ENCODE measurements around the gene DCHS1.

The DCHS1 gene

DNA sequence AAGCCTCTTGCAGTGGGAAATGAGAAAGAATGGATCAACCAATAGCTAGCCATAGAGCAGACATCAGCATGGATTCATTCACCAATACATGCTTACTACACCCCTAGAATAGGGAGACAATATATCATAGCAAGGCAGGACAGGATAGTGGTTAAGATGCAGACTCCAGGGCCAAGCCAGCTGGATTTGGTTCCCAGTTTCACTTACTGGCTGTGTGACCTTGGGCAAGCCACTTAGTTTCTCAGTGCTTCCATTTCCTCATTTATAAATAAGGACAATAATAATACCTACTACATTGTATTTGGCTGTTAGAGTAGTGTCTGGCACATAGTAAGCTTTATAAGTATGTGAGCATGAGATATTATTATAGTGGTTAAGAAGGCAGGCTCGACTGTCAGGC lies 7.1 kb downstream of the DCHS1 start:
- Histone ChIP-seq H3K9me3 (ENCODE audit: control insufficient read depth, low read length) (no peaks in the 10 kb centered on the region), H3K4me3 (ENCODE audit: insufficient read depth, low read depth, low read length, poor library complexity, severe bottlenecking) (no peak overlapping the region), H3K4me1 (ENCODE audit: control insufficient read depth, insufficient read depth, low read length, poor library complexity, severe bottlenecking) (peaks cover 28% of the 10 kb centered on the region), H3K36me3 (ENCODE audit: control insufficient read depth, insufficient read depth, low read length) (no peaks in the 10 kb centered on the region), H3K27me3 (replicated peaks; ENCODE audit: control insufficient read depth, insufficient read depth, low read length, poor library complexity, severe bottlenecking) (no peaks in the 10 kb centered on the region), H3K27ac (ENCODE audit: insufficient read depth, low read length, poor library complexity, severe bottlenecking) (no peak overlapping the region)
- DNase-seq, result no peak

DNA sequence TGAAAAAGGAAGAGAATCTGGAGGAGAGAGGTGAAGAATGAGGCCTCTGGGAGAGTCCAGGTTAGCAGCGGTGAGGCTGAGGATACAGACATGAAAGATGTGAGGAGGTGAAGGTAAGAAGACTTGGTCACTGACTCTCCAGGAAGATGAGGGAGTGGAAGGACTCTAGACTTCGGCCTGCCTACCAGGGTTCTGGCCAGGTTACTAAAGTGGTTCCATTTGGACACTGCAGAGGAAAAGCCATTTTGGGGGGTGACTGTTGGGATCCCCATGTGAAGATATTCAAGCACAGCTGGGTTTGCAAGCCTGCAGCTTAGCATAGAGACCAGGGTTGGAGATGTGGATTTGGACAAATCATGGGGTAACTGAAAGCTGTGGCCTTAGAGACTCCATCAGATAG lies 7.8 kb downstream of the DCHS1 start:
- DNase-seq, result no peak
- Histone ChIP-seq H3K9me3 (ENCODE audit: control insufficient read depth, low read length) (no peaks in the 10 kb centered on the region), H3K4me3 (ENCODE audit: insufficient read depth, low read depth, low read length, poor library complexity, severe bottlenecking) (no peak overlapping the region), H3K27ac (ENCODE audit: insufficient read depth, low read length, poor library complexity, severe bottlenecking) (peak overlapping the region; percentile 60), H3K27me3 (replicated peaks; ENCODE audit: control insufficient read depth, insufficient read depth, low read length, poor library complexity, severe bottlenecking) (no peaks in the 10 kb centered on the region), H3K4me1 (ENCODE audit: control insufficient read depth, insufficient read depth, low read length, poor library complexity, severe bottlenecking) (peaks cover 28% of the 10 kb centered on the region), H3K36me3 (ENCODE audit: control insufficient read depth, insufficient read depth, low read length) (no peaks in the 10 kb centered on the region)

DNA sequence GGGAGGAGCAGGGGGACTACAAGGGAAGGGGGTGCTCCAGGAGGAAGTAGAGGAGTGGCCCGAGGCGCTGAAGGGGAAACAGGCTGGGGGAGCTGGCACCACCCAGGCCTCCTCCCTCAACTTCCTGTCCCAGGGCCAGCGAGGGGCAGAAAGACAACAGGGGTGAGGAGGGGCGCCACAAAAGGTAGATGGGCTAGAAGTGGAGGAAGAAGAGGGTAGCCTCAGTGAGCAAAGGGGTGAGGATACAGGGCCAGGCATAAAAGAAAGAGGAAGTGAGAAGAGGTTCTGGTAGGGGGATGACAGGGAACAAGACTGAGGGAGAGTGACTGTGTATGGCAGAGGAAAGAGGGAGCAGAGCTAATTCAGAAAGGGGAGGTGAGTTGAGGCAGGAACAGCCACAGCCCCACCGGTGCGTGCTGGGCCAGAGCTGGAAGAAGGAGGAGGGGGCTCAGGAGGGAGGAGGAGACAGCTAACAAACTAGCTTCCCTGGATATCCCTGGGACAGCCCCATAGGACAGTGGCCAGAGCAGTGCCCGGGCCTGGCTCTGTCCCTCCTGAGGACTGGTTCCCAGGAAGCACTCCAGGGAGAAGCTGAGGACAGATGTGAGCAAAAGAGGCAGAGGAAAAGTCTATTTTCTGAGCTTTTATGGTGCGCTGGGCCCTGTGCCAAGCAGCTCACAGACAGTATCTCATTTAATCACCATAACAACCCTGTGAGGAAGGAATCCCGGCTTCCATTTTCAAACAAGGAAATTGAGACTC lies 8.5 kb downstream of the DCHS1 start:
- no peak for DNase-seq
- peak overlapping the region; percentile 60 for H3K27ac ChIP-seq (ENCODE audit: insufficient read depth, low read length, poor library complexity, severe bottlenecking)
- H3K27me3 ChIP-seq (replicated peaks; ENCODE audit: control insufficient read depth, insufficient read depth, low read length, poor library complexity, severe bottlenecking), result no peaks in the 10 kb centered on the region
- H3K36me3 ChIP-seq (ENCODE audit: control insufficient read depth, insufficient read depth, low read length), result no peaks in the 10 kb centered on the region
- H3K9me3 ChIP-seq (ENCODE audit: control insufficient read depth, low read length), result no peaks in the 10 kb centered on the region
- peak overlapping the region; percentile 7 for H3K4me3 ChIP-seq (ENCODE audit: insufficient read depth, low read depth, low read length, poor library complexity, severe bottlenecking)
- H3K4me1 ChIP-seq (ENCODE audit: control insufficient read depth, insufficient read depth, low read length, poor library complexity, severe bottlenecking), result peaks cover 28% of the 10 kb centered on the region

DNA sequence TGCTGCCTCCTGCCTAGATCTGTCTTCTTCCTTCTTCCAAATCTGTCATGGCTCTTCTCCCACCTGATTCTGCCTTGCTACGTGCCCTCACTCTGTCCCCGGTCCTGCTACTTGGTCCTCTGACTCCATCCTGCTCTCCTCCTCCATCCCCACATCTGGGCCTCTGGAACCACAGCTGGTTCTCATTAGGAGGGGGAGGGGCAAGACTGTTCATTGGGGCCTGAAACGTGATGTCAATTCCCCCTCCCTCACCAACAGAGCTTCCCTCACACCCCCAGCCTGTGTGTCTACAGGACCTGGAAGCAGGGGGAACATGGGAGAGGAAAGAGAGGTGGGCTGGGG lies 9.1 kb downstream of the DCHS1 start:
- peak overlapping the region; percentile 7 for H3K4me3 ChIP-seq (ENCODE audit: insufficient read depth, low read depth, low read length, poor library complexity, severe bottlenecking)
- no peaks in the 10 kb centered on the region for H3K27me3 ChIP-seq (replicated peaks; ENCODE audit: control insufficient read depth, insufficient read depth, low read length, poor library complexity, severe bottlenecking)
- H3K4me1 ChIP-seq (ENCODE audit: control insufficient read depth, insufficient read depth, low read length, poor library complexity, severe bottlenecking), result peaks cover 28% of the 10 kb centered on the region
- peak overlapping the region; percentile 60 for H3K27ac ChIP-seq (ENCODE audit: insufficient read depth, low read length, poor library complexity, severe bottlenecking)
- no peaks in the 10 kb centered on the region for H3K9me3 ChIP-seq (ENCODE audit: control insufficient read depth, low read length)
- no peak for DNase-seq
- H3K36me3 ChIP-seq (ENCODE audit: control insufficient read depth, insufficient read depth, low read length), result no peaks in the 10 kb centered on the region

DNA sequence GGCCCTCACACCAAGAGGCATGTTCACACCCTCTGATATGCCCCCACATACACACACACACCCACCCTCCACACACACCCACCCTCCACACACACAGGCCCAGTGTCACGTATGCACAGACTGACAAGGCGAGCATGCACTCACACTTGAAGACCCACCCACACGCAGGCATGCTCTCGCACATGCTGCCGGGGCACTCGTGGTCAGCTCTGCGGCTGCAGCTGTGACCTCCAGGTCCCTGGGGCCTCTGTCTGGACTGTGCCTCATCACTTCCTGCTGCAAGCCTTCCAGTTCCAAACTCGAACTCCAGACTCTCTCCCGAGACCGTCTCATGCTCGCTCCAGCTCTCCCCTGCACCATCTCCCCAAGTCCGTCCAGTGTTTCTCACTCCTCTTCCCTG lies 9.5 kb downstream of the DCHS1 start:
- Histone ChIP-seq H3K27ac (ENCODE audit: insufficient read depth, low read length, poor library complexity, severe bottlenecking) (peak overlapping the region; percentile 60), H3K36me3 (ENCODE audit: control insufficient read depth, insufficient read depth, low read length) (no peaks in the 10 kb centered on the region), H3K27me3 (replicated peaks; ENCODE audit: control insufficient read depth, insufficient read depth, low read length, poor library complexity, severe bottlenecking) (no peaks in the 10 kb centered on the region), H3K4me3 (ENCODE audit: insufficient read depth, low read depth, low read length, poor library complexity, severe bottlenecking) (peak overlapping the region; percentile 7), H3K9me3 (ENCODE audit: control insufficient read depth, low read length) (no peaks in the 10 kb centered on the region), H3K4me1 (ENCODE audit: control insufficient read depth, insufficient read depth, low read length, poor library complexity, severe bottlenecking) (peaks cover 28% of the 10 kb centered on the region)
- DNase-seq, result no peak

DNA sequence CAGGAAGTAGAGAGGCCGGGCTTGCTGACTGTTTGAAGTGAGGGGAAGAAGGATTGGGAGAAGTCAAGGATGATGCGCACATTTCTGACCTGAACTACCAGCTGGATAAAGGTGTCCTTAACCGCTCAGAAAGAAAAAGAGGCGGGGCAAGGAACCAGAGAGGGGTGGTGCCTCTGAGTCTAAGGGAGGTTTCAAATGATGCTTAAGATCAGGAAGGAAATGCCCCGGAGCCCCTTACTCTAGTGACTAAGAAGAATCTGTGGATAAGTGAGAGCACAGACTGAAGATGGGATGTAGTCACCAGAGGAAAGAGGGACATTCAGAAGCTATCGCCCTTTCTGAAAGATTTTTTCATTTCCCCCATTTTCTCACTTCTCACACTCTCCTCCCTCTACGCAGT lies 12.7 kb downstream of the DCHS1 start:
- Histone ChIP-seq H3K4me3 (ENCODE audit: insufficient read depth, low read depth, low read length, poor library complexity, severe bottlenecking) (no peak overlapping the region), H3K4me1 (ENCODE audit: control insufficient read depth, insufficient read depth, low read length, poor library complexity, severe bottlenecking) (peaks cover 27% of the 10 kb centered on the region), H3K27ac (ENCODE audit: insufficient read depth, low read length, poor library complexity, severe bottlenecking) (no peak overlapping the region), H3K36me3 (ENCODE audit: control insufficient read depth, insufficient read depth, low read length) (peaks cover 10% of the 10 kb centered on the region), H3K27me3 (replicated peaks; ENCODE audit: control insufficient read depth, insufficient read depth, low read length, poor library complexity, severe bottlenecking) (no peaks in the 10 kb centered on the region), H3K9me3 (ENCODE audit: control insufficient read depth, low read length) (no peaks in the 10 kb centered on the region)
- DNase-seq, result no peak

DNA sequence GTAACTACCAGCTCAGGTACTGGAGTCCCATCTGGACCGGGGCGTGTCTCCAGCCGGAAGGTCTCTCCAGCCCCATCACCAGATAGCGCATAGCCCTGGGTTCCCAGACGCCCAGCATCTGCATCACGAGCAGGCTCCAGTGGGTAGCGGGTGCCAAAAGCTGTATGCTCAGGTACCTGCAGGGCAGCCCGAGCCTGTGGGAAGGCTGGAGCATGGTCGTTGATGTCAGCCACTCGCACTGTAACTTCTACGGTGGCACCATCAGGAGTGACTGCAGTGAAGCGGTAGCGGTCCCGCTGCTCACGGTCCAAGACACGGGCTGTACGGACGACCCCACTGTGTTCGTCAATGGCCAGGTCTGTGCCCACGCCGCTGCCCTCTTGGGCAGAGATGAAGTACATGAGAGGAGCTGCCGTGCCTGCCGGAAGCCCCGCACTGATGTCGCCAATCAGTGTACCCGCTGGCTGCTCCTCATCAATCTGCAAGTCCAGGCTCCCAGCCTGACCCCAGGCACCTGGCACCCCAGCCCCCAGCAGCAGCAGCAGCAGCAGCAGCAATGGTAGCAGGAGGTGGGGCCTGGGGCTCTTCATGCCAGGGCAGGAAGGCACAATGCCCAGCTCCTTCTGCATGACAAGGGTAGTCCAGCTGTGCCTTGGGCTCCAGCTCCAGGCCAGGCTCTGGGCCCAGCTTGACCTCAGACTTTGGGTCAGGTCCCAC lies 14.5 kb downstream of the DCHS1 start:
- Histone ChIP-seq H3K9me3 (ENCODE audit: control insufficient read depth, low read length) (no peaks in the 10 kb centered on the region), H3K4me3 (ENCODE audit: insufficient read depth, low read depth, low read length, poor library complexity, severe bottlenecking) (no peak overlapping the region), H3K4me1 (ENCODE audit: control insufficient read depth, insufficient read depth, low read length, poor library complexity, severe bottlenecking) (peaks cover 9% of the 10 kb centered on the region), H3K27me3 (replicated peaks; ENCODE audit: control insufficient read depth, insufficient read depth, low read length, poor library complexity, severe bottlenecking) (no peaks in the 10 kb centered on the region), H3K36me3 (ENCODE audit: control insufficient read depth, insufficient read depth, low read length) (peaks cover 10% of the 10 kb centered on the region), H3K27ac (ENCODE audit: insufficient read depth, low read length, poor library complexity, severe bottlenecking) (no peak overlapping the region)
- no peak for DNase-seq

DNA sequence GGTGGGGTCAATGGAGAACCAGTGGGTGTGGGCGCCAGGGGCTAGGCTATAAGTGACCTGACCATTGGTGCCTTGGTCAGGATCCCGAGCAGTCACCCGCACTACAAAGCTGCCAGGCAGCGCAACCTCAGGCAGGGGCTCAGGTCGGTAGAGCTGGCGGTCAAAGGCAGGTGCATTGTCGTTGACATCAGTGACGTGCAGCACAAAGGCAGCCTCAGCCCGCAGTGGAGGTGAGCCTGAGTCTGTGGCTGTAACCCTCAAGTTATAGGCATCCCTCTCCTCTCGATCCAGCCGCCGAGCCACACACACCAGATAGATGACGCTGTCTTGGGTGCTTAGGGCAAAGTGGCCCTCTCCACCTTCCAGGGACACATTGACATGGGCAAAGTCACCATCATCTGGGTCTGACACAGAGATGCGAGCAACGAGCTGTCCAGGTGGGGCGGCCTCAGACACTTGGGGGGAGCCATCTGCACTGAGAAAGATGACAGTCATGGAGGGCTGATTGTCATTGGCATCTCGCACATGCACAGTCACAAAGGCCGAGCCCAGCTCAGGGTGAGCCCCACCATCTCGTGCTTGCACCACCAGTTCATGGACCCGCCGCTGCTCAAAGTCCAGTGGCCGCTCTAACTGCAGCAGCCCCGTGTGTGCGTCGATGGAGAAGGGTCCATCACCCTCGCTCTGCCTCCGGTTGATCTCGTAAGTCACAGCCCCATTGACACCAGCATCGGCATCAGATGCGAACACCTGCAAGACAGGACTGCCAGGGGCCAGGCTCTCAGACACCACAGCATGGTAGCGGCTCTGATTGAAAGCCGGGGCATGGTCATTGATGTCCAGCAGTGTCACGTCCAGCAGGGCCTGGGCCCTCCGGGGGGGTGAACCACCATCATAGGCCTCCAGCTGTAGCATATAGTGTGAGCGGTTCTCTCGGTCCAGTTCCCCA lies 15.3 kb downstream of the DCHS1 start:
- H3K27me3 ChIP-seq (replicated peaks; ENCODE audit: control insufficient read depth, insufficient read depth, low read length, poor library complexity, severe bottlenecking), result no peaks in the 10 kb centered on the region
- no peak overlapping the region for H3K27ac ChIP-seq (ENCODE audit: insufficient read depth, low read length, poor library complexity, severe bottlenecking)
- H3K9me3 ChIP-seq (ENCODE audit: control insufficient read depth, low read length), result no peaks in the 10 kb centered on the region
- H3K4me1 ChIP-seq (ENCODE audit: control insufficient read depth, insufficient read depth, low read length, poor library complexity, severe bottlenecking), result peaks cover under 1% of the 10 kb centered on the region
- H3K4me3 ChIP-seq (ENCODE audit: insufficient read depth, low read depth, low read length, poor library complexity, severe bottlenecking), result no peak overlapping the region
- H3K36me3 ChIP-seq (ENCODE audit: control insufficient read depth, insufficient read depth, low read length), result peaks cover 10% of the 10 kb centered on the region
- no peak for DNase-seq

DNA sequence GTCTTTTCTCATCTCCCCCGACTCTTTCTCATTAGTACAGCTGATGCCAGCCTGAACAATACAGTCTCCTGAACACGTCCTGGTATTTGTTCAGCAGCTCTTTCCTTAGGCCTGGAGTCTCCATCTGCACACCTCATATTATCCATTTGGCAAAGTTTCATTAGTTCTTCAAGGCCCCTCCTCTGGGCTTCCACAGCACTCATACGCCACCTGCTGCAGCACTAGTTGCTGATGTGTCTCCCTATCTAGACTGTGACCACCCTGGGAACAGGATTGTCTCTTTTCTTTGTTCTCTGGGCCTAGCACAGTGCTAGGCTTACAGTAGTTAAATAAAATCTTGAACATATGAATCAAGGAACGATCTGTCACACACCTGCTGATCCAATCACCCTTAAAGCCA lies 17.2 kb downstream of the DCHS1 start:
- no peaks in the 10 kb centered on the region for H3K27me3 ChIP-seq (replicated peaks; ENCODE audit: control insufficient read depth, insufficient read depth, low read length, poor library complexity, severe bottlenecking)
- no peak overlapping the region for H3K27ac ChIP-seq (ENCODE audit: insufficient read depth, low read length, poor library complexity, severe bottlenecking)
- H3K36me3 ChIP-seq (ENCODE audit: control insufficient read depth, insufficient read depth, low read length), result peaks cover 10% of the 10 kb centered on the region
- no peak overlapping the region for H3K4me3 ChIP-seq (ENCODE audit: insufficient read depth, low read depth, low read length, poor library complexity, severe bottlenecking)
- no peak for DNase-seq
- H3K4me1 ChIP-seq (ENCODE audit: control insufficient read depth, insufficient read depth, low read length, poor library complexity, severe bottlenecking), result no peaks in the 10 kb centered on the region
- H3K9me3 ChIP-seq (ENCODE audit: control insufficient read depth, low read length), result no peaks in the 10 kb centered on the region

Measured in effector memory CD4-positive, alpha-beta T cell (primary cell).